Measurements from ENCODE around the gene LAMB2. TPM values are rescaled to one million over a fixed set of nuclear protein-coding genes. Genes with fewer than 3 reads are reported as not detected.

The LAMB2 gene
- total and polyA plus RNA-seq, 2 of the 8 experiments (the other 6 are each of a cell fraction or from before 2014, with no cell fraction given), result 112 to 153 TPM

GRCh38 chr3:49153349-49153912, 20.6 kb upstream of the LAMB2 start (continued):
- TF ChIP-seq MAX (IDR thresholded peaks at IDR 0.05), result no peak
- TF ChIP-seq RAD21 (IDR thresholded peaks at IDR 0.05 in 1 of 2, conservative IDR thresholded peaks at IDR 0.05 in 1 of 2; ENCODE audit: low read depth in 2 of 2, low read length in 2 of 2), result no peak
- no peak for TF ChIP-seq KDM4A (IDR thresholded peaks at IDR 0.05; ENCODE audit: low read depth, low read length, severe bottlenecking)
- no peak for TF ChIP-seq CBX8 (IDR thresholded peaks at IDR 0.05; ENCODE audit: borderline replicate concordance, low read depth, low read length)
- no peak for TF ChIP-seq SIX5 (IDR thresholded peaks at IDR 0.05; ENCODE audit: low read depth, low read length)
